ENCODE measurements around the gene KCNAB1.

The KCNAB1 gene

GRCh38 chr3:156582532-156583183, 462.3 kb downstream of the KCNAB1 start:
- no peak for DNase-seq

GRCh38 chr3:156583469-156583868, 463.1 kb downstream of the KCNAB1 start:
- DNase-seq: no peak

GRCh38 chr3:156586905-156587759, 466.8 kb downstream of the KCNAB1 start:
- no peak for DNase-seq

GRCh38 chr3:156587760-156588069, 467.3 kb downstream of the KCNAB1 start:
- no peak for DNase-seq
